ENCODE measurements around the gene SHE. TPM values are rescaled to one million over a fixed set of nuclear protein-coding genes. Genes with fewer than 3 reads are reported as not detected.

The SHE gene
- total and polyA plus RNA-seq, 2 experiments from 2014 or later = 0.23 to 0.69 TPM

GRCh38 chr1:154549202-154549770, 47.1 kb upstream of the SHE start:
- peaks cover 41% of the 10 kb centered on the region for H3K36me3 ChIP-seq (ENCODE audit: insufficient read depth)
- no peaks in the 10 kb centered on the region for H3K27me3 ChIP-seq (ENCODE audit: insufficient read depth)
- H3K4me1 ChIP-seq (ENCODE audit: insufficient read depth) = no peaks in the 10 kb centered on the region
- H3K27ac ChIP-seq (ENCODE audit: low read depth) = no peak overlapping the region
- DNase-seq (ENCODE audit: low spot score) (no peak), ATAC-seq (no peak)
- H3K36me3 Mint-ChIP-seq (ENCODE audit: low read depth) = peaks cover 53% of the 10 kb centered on the region
- H3K9me3 Mint-ChIP-seq = no peaks in the 10 kb centered on the region
- no peak overlapping the region for H2AFZ ChIP-seq
- H3K79me2 ChIP-seq (replicated peaks; ENCODE audit: insufficient read depth) = peaks cover 3% of the 10 kb centered on the region
- no peak overlapping the region for H3K4me3 Mint-ChIP-seq
- H3K27me3 Mint-ChIP-seq (ENCODE audit: insufficient read depth, low read depth, poor library complexity) = no peaks in the 10 kb centered on the region
- no peak overlapping the region for H3K27ac Mint-ChIP-seq
- H3K9me2 ChIP-seq (ENCODE audit: insufficient read depth) = no peaks in the 10 kb centered on the region
- no peak overlapping the region for H3K4me3 ChIP-seq
- peaks cover 3% of the 10 kb centered on the region; the same call in 2 of the 3 replicates for H3K4me1 Mint-ChIP-seq
- TF ChIP-seq ZNF114 (CRISPR knock-in tag; IDR thresholded peaks at IDR 0.05) = no peak
- no peak for TF ChIP-seq NANOG (IDR thresholded peaks at IDR 0.05; ENCODE audit: borderline replicate concordance)
- TF ChIP-seq POLR2AphosphoS5 (IDR thresholded peaks at IDR 0.05; ENCODE audit: low read depth) = no peak
- no peak for TF ChIP-seq JUNB (IDR thresholded peaks at IDR 0.05; ENCODE audit: unreplicated experiment)
- H3F3A ChIP-seq (replicated peaks; ENCODE audit: low read depth) = 0 out of 2 replicates have a peak, but pooled peaks cover 11% of the 10 kb centered on the region
- H3K4me2 ChIP-seq = no peak overlapping the region
- peaks cover 26% of the 10 kb centered on the region for H4K20me1 ChIP-seq (replicated peaks; ENCODE audit: insufficient read depth)

GRCh38 chr1:154548028-154548427, 45.8 kb upstream of the SHE start:
- H3K4me3 Mint-ChIP-seq = no peak overlapping the region
- TF ChIP-seq EZH2 (IDR thresholded peaks at IDR 0.05; ENCODE audit: low read depth, unreplicated experiment) (no peak), REST (IDR thresholded peaks at IDR 0.05; ENCODE audit: unreplicated experiment) (no peak), NANOG (IDR thresholded peaks at IDR 0.05; ENCODE audit: borderline replicate concordance) (no peak), ZNF114 (CRISPR knock-in tag; IDR thresholded peaks at IDR 0.05) (no peak), ZNF462 (CRISPR knock-in tag; IDR thresholded peaks at IDR 0.05) (no peak), ETS1 (IDR thresholded peaks at IDR 0.05) (no peak), STAT1 (IDR thresholded peaks at IDR 0.05; ENCODE audit: unreplicated experiment) (no peak), EZH2phosphoT487 (IDR thresholded peaks at IDR 0.05; ENCODE audit: unreplicated experiment) (no peak), POLR2AphosphoS5 (IDR thresholded peaks at IDR 0.05; ENCODE audit: low read depth) (no peak), CREB1 (CRISPR knock-in tag; IDR thresholded peaks at IDR 0.05; ENCODE audit: low read depth) (no peak), JUNB (IDR thresholded peaks at IDR 0.05; ENCODE audit: unreplicated experiment) (no peak)

More at GRCh38 chr1:154548028-154548427, 45.8 kb upstream of the SHE start:
- Mint-ChIP-seq H3K9me3 (no peaks in the 10 kb centered on the region), H3K4me1 (peaks cover 3% of the 10 kb centered on the region; the same call in 2 of the 3 replicates), H3K36me3 (ENCODE audit: low read depth) (peaks cover 41% of the 10 kb centered on the region), H3K27ac (no peak overlapping the region), H3K27me3 (ENCODE audit: insufficient read depth, low read depth, poor library complexity) (peaks cover 3% of the 10 kb centered on the region)
- no peaks in the 10 kb centered on the region for H3K4me1 ChIP-seq (ENCODE audit: insufficient read depth)
- no peak overlapping the region for H3K4me2 ChIP-seq
- H2AFZ ChIP-seq = no peak overlapping the region
- H3K27me3 ChIP-seq (ENCODE audit: insufficient read depth) = no peaks in the 10 kb centered on the region
- peaks cover 3% of the 10 kb centered on the region; the same call in 1 of the 2 replicates for H3K79me2 ChIP-seq (replicated peaks; ENCODE audit: insufficient read depth)
- H3K36me3 ChIP-seq (ENCODE audit: insufficient read depth) = peaks cover 28% of the 10 kb centered on the region
- H4K20me1 ChIP-seq (replicated peaks; ENCODE audit: insufficient read depth) = peaks cover 19% of the 10 kb centered on the region
- H3K9me2 ChIP-seq (ENCODE audit: insufficient read depth) = no peaks in the 10 kb centered on the region
- DNase-seq (ENCODE audit: low spot score) (no peak), ATAC-seq (no peak)
- H3K4me3 ChIP-seq = no peak overlapping the region
- no peak overlapping the region for H3K27ac ChIP-seq (ENCODE audit: low read depth)
- 0 out of 2 replicates have a peak, but pooled peaks cover 11% of the 10 kb centered on the region for H3F3A ChIP-seq (replicated peaks; ENCODE audit: low read depth)
